HS-27A (cell line): ENCODE measurements around the gene OR10J5.
"Not testable (repeated sequence)": the region's sequence is repeated elsewhere in the genome, so short reads cannot be mapped to it uniquely, and the experiment has no call there.

Source experiments
- DNase-seq: peaks from one replicate; pipeline ENCODE4 v3.0.0-alpha.2; 2012; ENCODE audit warnings: low read depth, missing footprints

OR10J5 gene, protein sequence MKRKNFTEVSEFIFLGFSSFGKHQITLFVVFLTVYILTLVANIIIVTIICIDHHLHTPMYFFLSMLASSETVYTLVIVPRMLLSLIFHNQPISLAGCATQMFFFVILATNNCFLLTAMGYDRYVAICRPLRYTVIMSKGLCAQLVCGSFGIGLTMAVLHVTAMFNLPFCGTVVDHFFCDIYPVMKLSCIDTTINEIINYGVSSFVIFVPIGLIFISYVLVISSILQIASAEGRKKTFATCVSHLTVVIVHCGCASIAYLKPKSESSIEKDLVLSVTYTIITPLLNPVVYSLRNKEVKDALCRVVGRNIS

GRCh38 chr1:159535907-159536306 is at the start of gene OR10J5:
Gene OR10J5, minus strand, starts transcription at chr1:159536007. Its CDS starts 0 bp downstream, at chr1:159536007.
- no peak for DNase-seq

DNA sequence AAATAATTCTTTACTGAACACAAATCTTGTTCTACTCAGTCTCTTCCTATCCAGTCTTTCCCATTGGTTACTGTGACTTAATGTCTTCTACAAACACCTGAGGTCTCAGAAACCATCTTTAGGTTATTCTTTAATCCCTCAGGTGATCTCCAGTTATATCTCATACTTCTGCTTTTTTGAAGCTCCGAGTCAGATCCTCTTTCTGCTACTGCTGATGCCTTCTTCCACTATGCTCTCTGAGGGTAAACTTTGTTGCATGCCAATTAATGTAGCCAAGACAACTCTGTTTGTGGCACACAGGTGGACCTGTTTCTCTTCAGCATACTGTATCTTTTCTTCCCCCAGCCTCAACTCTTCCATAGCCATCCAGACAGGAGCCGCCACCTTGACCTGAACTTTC is 48.7 kb upstream of the OR10J5 start:
- no peak for DNase-seq

- DNase-seq, result no peak
Measured at GRCh38 chr1:159581422-159581821, 45.6 kb upstream of the OR10J5 start.

GRCh38 chr1:159580340-159580739 is 44.5 kb upstream of the OR10J5 start:
- no peak for DNase-seq

GRCh38 chr1:159577446-159577845 is 41.6 kb upstream of the OR10J5 start:
- DNase-seq, result no peak

GRCh38 chr1:159562680-159563079 is 26.9 kb upstream of the OR10J5 start:
- DNase-seq, result no peak

GRCh38 chr1:159561497-159561896 is 25.7 kb upstream of the OR10J5 start:
- DNase-seq, result no peak

DNA sequence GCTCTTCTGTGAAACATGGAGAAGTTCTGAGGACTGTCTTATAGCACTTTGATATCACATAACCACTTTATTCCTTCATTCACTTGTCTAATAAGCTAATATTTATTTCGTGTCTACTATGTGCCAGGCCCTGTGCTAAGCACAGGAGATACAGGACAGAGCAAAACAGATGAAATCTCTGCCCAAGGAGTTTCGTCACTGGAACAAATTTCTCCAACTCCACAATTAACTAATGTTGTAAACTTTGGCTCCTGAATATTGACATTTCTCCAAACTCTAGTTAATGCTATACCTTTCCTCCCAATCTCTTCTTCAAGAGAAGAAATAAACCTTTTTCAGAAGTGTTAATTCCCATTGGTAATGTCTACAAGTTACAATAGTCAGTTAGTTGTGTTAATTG is 24.8 kb upstream of the OR10J5 start:
- no peak for DNase-seq

DNA sequence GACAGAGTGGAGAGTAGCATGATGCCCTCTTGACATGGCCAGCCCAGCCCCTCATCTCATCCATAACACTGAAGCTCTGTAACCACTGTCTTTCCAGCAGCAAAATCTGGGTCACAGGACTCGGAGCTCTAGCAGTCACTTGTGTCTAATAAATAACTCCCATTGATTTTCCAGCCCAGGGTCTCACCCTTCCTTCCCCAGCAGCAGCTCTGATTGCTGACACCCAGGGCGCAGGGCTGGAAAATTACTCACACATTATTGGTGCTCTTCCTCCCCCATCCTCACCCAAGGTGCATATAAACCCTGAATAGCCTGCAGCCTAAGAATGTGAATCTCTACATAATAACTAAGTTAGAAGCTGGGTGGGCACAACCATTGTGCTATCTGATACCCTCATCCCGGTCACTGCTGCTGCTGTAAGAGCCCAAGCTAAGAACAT is 21.1 kb upstream of the OR10J5 start:
- no peak for DNase-seq

GRCh38 chr1:159554696-159555095 is 18.9 kb upstream of the OR10J5 start:
- DNase-seq, result no peak

GRCh38 chr1:159554261-159554660 is 18.5 kb upstream of the OR10J5 start:
- DNase-seq, result no peak

GRCh38 chr1:159548126-159548525 is 12.3 kb upstream of the OR10J5 start:
- no peak for DNase-seq

DNA sequence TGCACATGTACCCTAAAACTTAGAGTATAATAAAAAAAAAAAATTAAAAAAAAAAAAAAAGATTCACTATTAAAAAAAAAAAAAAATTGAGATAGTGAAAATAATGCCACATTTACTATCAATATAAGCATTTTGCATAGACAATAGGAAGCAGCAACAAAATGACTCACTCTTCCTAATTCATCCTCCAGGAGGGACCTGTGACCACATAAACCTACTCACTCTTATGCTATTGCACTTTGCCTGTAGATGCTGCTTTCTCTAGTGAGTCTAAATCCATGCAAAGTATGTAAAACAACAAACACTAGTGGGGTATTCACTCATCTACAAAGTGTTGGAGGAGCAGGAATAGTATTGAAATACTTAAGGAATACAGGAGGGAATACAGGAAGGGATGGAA is 2.9 kb downstream of the OR10J5 start:
- no peak for DNase-seq

- DNase-seq, result not testable (repeated sequence)
Measured at GRCh38 chr1:159524792-159525191, 11.0 kb downstream of the OR10J5 start.

DNA sequence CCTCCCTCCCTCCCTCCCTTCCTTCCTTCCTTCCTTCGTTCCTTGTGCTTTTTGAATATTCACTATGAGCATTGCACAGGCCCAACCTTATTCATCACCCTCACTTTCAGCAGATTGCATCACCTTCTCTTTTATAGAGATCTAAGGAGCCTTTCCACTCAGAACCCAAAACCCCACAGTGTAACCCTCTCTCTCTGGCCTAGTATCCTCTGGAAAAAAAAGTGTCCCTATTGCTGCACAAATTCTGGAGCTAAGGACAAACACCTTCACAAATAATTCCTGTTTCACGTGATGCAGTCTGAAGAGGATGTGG is 25.6 kb downstream of the OR10J5 start:
- DNase-seq, result no peak

GRCh38 chr1:159509440-159510228 is 26.2 kb downstream of the OR10J5 start:
- no peak for DNase-seq

DNA sequence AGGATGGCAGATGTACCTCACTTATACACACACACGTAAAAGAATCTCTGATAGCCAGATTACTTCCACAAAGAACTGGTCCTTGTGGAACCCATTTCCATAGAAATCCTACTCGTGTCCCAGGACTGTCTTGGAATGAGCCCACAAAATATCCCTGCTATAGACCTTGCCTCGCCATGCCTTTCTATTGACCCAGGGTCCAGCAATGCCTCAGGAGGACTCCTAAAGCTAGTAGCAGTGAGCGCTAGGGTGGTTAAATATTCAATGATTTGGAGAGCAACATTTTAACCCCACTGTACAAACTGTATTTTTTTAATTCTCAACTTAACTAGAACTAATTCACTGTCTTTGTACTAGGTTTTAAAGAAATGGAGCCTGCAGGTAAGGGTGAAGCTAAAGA is 26.9 kb downstream of the OR10J5 start:
- no peak for DNase-seq

DNA sequence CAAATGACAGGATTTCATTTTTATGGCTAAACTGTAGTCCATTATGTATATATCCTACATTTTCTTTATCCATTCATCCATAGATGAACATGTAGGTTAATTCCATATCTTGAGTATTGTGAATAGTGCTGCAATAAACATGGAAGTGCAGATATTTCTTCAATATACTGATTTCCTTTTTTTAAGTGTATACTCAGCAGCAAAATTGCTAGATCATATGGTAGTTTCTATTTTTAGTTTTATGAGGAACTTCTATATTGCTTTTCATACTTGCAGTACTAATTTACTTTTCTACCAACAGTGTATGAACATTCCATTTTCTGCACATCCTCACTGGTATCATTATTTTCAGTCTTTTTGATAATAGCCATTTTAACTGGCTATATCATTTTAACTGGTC is 30.1 kb downstream of the OR10J5 start:
- no peak for DNase-seq

GRCh38 chr1:159501082-159501481 is 34.7 kb downstream of the OR10J5 start:
- DNase-seq, result no peak

GRCh38 chr1:159494513-159495210 is 41.1 kb downstream of the OR10J5 start:
- not testable (repeated sequence) for DNase-seq

- no peak for DNase-seq
Measured at GRCh38 chr1:159493354-159493753, 42.5 kb downstream of the OR10J5 start.

DNA sequence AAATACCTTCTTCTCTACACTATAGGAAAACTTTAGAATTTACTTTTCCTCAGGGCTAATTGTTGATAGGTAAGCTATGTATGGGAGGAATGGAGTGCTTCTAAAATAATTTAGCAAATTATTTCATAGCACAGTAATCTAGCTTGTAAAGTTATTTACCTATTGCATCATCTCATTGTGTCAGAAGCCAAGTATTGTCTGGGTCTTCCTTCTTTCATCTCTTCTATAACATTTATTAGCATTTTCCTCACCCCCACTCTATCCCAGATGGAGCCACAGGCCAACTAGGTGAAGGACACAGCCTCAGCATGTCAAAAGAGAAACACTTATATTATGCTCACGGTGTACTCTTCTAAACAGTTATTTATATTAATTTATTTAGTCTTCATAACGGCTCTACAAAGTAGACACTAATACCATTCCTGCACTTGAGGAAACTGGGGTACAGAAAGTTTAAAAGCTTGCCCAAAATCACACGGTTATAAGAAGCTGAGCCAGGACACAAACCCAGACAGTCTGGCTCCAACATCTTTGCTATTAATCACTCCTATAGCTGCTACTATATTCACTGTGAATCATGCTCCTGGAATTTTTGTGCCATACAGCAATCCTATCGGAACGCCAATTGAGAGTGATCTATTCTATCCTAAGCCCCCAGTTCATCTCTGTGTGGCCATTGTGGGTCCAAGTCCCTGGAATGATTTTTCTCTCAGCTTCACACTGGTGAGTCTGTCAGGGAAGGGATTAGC is 43.1 kb downstream of the OR10J5 start:
- peak; percentile 82 for DNase-seq
